GM12878 (cell line): Measurements from ENCODE around the gene RWDD4.

Experiments used
- E4F1 ChIP-seq: fragments of 450-650 bp; IDR thresholded peaks from 2 replicates; pipeline ENCODE4 v1.6.1; 2018; ENCODE audit warnings: borderline replicate concordance, mild to moderate bottlenecking; ENCODE audit not compliant: partially characterized antibody
- EP300 ChIP-seq, 2 experiments: fragments of 150-350 bp in 1 of 2; IDR thresholded peaks; 2 replicates each; pipeline ENCODE4 v1.6.1; 2011 to 2012; ENCODE audit warnings: low read depth in 2 of 2, low read length in 2 of 2, borderline replicate concordance in 1 of 2, improper control_type of control experiment in 1 of 2, inconsistent platforms in 1 of 2; ENCODE audit not compliant: control insufficient read depth in 1 of 2
- JUNB ChIP-seq: IDR thresholded peaks from 2 replicates; pipeline ENCODE4 v1.6.1; 2016; ENCODE audit warnings: antibody characterized with exemption, mild to moderate bottlenecking
- MTA2 ChIP-seq: fragments of 450-650 bp; IDR thresholded peaks from 2 replicates; pipeline ENCODE4 v1.6.1; 2016; ENCODE audit warnings: low read depth, mild to moderate bottlenecking, moderate library complexity
- MXI1 ChIP-seq: fragments of 150-350 bp; IDR thresholded peaks from 2 replicates; pipeline ENCODE4 v1.6.1; 2011; ENCODE audit warnings: low read depth, mild to moderate bottlenecking, inconsistent platforms, low read length, improper control_type of control experiment
- POLR2AphosphoS2 ChIP-seq: IDR thresholded peaks from 2 replicates; pipeline ENCODE4 v1.6.1; 2011; ENCODE audit warnings: low read depth, mild to moderate bottlenecking, low read length, improper control_type of control experiment, moderate library complexity
- POLR2AphosphoS5 ChIP-seq: IDR thresholded peaks from 2 replicates; pipeline ENCODE4 v1.6.1; 2011; ENCODE audit warnings: mild to moderate bottlenecking, low read length, inconsistent platforms
- RAD21 ChIP-seq: IDR thresholded peaks from 2 replicates; pipeline ENCODE4 v1.6.1; 2011; ENCODE audit warnings: mild to moderate bottlenecking, low read depth, low read length, moderate library complexity; ENCODE audit not compliant: insufficient read depth
- ZBTB40 ChIP-seq: fragments of 450-650 bp; IDR thresholded peaks from 2 replicates; pipeline ENCODE4 v1.6.1; 2016; ENCODE audit warnings: mild to moderate bottlenecking, moderate library complexity, borderline replicate concordance

GRCh38 chr4:183612329-183613250 lies 46.4 kb downstream of the RWDD4 start:
- TF ChIP-seq RAD21 (no peak), E4F1 (no peak), POLR2AphosphoS5 (no peak), MXI1 (no peak), POLR2AphosphoS2 (no peak), MTA2 (no peak), EP300 (IDR thresholded peaks at IDR 0.05; ENCODE audit: borderline replicate concordance in 1 of 2, control insufficient read depth in 1 of 2, low read depth in 2 of 2, low read length in 2 of 2) (no peak), ZBTB40 (no peak), JUNB (no peak)
